Omental fat pad (tissue), 4 donors: ENCODE measurements around the gene SPECC1L. TPM values are rescaled to one million over a fixed set of nuclear protein-coding genes. Genes with fewer than 3 reads are reported as not detected.

Source experiments
- ATAC-seq: fragments of 150-250 bp; one replicate; pipeline ENCODE4 v1.9.1; 2016; ENCODE audit warnings: mild to moderate bottlenecking, moderate library complexity; ENCODE audit not compliant: low FRiP score
- DNase-seq: peaks from one replicate; pipeline ENCODE4 v3.0.0-alpha.2; 2019; ENCODE audit warnings: low spot score
- CTCF ChIP-seq, 3 donors: fragments of 450-650 bp; IDR thresholded peaks; one replicate each; pipeline ENCODE4 v1.5.1; 2016 to 2017; ENCODE audit warnings: antibody characterized with exemption in 3 of 3, mild to moderate bottlenecking in 3 of 3, moderate library complexity in 2 of 3
- total RNA-seq, 4 donors: library from RNA; depleted of rRNA; stranded (reverse); fragments of >200 nt; gene quantifications; one replicate each; pipeline ENCODE4 v1.1.0, GENCODE V29; 2016

SPECC1L gene
- total RNA-seq, 4 donors from 2014 or later: 31.3 to 44.9 (median 35.6) TPM

DNA sequence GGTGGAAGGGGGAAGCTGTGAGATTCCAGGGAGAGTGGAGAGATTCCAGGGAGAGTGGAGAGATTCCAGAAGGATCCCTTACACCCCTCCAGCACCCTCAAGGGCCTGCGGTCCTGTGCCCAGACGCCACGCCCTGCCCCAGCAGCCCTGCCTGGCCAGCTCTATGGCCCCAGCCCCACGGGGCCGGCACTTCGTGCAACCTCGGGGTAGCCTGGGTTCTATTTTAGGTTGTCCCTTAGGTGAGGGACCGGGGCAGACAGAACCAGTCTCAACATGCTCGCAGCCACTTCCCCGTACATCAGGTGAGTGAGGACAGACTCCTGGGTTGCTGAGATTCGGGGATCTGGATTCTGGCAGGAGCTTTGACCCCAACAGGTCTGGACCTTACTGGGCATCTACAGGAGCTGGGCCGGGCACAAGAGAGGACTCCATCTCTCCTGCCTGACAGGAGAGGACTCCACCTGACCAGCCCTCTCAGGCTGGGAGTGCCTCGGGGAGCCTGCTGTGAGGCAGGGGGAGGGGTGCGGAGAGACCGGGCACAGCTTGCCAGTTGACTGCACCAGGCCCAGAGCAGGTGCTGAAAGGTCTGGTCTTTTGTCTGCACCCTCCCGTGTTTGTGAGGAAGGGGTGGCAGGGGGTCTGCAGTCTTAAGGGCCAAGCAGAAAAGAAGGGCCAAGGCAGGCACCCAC lies 148.3 kb downstream of the SPECC1L start:
- ATAC-seq: no peak

DNA sequence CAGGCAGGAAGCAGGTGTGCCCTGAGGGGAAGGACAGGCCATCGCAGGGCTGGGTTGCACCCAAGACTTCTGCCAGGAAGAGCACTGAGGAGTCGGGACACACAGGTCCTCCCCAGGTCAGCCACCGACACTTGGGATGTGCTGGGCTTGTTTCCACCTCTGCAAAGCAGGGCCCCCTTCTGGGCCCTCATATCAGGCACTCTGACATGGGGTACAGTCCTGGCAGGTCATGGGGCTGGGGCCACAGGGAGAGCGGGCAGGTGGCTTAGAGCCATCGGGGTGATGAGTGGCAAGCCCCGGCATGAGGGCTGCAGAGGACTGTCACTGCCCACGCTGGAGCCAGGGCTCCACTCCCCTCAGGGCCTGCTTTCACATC lies 148.8 kb downstream of the SPECC1L start:
- TF ChIP-seq CTCF (IDR thresholded peaks at IDR 0.05): no peak
- DNase-seq (no peak), ATAC-seq (no peak)

More for the DNA sequence above, 148.3 kb downstream of the SPECC1L start:
- no peak for TF ChIP-seq CTCF (IDR thresholded peaks at IDR 0.05)
- no peak for DNase-seq

- no peak for ATAC-seq
These were observed 149.7 kb downstream of the SPECC1L start for GRCh38 chr22:24420072-24420976.

GRCh38 chr22:24420977-24421343 lies 150.3 kb downstream of the SPECC1L start:
- DNase-seq (no peak), ATAC-seq (no peak)
- TF ChIP-seq CTCF (IDR thresholded peaks at IDR 0.05): no peak

More at GRCh38 chr22:24420072-24420976, 149.7 kb downstream of the SPECC1L start:
- TF ChIP-seq CTCF (IDR thresholded peaks at IDR 0.05): no peak
- DNase-seq: no peak

- TF ChIP-seq CTCF (IDR thresholded peaks at IDR 0.05): no peak
- DNase-seq (no peak), ATAC-seq (no peak)
These were observed 150.8 kb downstream of the SPECC1L start for GRCh38 chr22:24421428-24421931.

DNA sequence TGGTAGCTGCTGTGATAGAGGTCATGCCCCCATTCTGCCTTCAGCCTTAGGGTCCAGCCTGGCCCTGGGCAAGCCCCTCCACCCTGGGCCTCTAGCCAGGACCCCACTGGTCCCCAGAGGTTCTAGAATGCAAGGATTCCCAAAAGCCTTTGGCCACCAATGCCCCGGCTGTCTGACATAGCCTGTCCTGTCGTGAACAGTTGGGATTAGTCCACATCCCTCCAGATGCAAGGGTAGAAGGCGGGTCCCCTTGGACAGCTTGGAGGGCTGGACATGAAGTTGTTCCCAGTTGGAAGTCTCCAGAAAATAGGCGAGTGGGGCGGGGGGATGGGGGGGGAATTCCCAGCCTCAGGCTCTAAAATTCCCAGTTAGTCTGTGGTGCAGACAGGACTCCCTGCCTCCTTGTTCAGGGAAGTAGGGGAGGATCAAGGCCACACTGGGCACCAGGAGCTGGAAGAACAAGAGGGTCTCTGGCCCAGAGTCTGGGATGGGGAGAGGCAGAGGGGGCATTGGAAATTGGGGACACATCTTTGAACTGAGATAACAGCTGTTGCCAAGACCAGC lies 151.6 kb downstream of the SPECC1L start:
- DNase-seq (no peak), ATAC-seq (no peak)
- no peak for TF ChIP-seq CTCF (IDR thresholded peaks at IDR 0.05)
